ENCODE measurements around the gene PLAC9. TPM values are rescaled to one million over a fixed set of nuclear protein-coding genes. Genes with fewer than 3 reads are reported as not detected.
"Not testable (repeated sequence)": the region's sequence is repeated elsewhere in the genome, so short reads cannot be mapped to it uniquely, and the experiment has no call there.

Gene PLAC9
- total RNA-seq, 2 experiments from 2014 or later, result not detected

GRCh38 chr10:80122110-80122710 lies 10.3 kb upstream of the PLAC9 start:
- no peak overlapping the region for H3K4me3 Mint-ChIP-seq
- H3K27ac Mint-ChIP-seq, result no peak overlapping the region
- CTCF ChIA-PET, result no interaction called here
- H3K4me1 Mint-ChIP-seq (ENCODE audit: low read depth), result no peaks in the 10 kb centered on the region
- no peak for DNase-seq
- H3K27me3 Mint-ChIP-seq (ENCODE audit: low read depth), result peaks cover 1% of the 10 kb centered on the region
- no peaks in the 10 kb centered on the region for H3K36me3 Mint-ChIP-seq (ENCODE audit: low read depth)
- intact Hi-C loops (cut with micrococcal nuclease), result no loop called here
- H3K9me3 Mint-ChIP-seq, result no peaks in the 10 kb centered on the region

- no peak for DNase-seq
- Mint-ChIP-seq H3K36me3 (ENCODE audit: low read depth) (no peaks in the 10 kb centered on the region), H3K9me3 (no peaks in the 10 kb centered on the region), H3K4me1 (ENCODE audit: low read depth) (no peaks in the 10 kb centered on the region), H3K27me3 (ENCODE audit: low read depth) (peaks cover 1% of the 10 kb centered on the region), H3K27ac (no peak overlapping the region), H3K4me3 (no peak overlapping the region)
- CTCF ChIA-PET, result no interaction called here
- intact Hi-C loops (cut with micrococcal nuclease), result no loop called here
These were observed 9.8 kb upstream of the PLAC9 start for GRCh38 chr10:80122746-80123145.

GRCh38 chr10:80126876-80127275 lies 5.7 kb upstream of the PLAC9 start:
- no peak overlapping the region for H3K4me3 Mint-ChIP-seq
- DNase-seq, result no peak
- no peaks in the 10 kb centered on the region for H3K36me3 Mint-ChIP-seq (ENCODE audit: low read depth)
- intact Hi-C loops (cut with micrococcal nuclease), result no loop called here
- H3K4me1 Mint-ChIP-seq (ENCODE audit: low read depth), result no peaks in the 10 kb centered on the region
- H3K9me3 Mint-ChIP-seq, result no peaks in the 10 kb centered on the region
- CTCF ChIA-PET, result no interaction called here
- no peak overlapping the region for H3K27ac Mint-ChIP-seq
- H3K27me3 Mint-ChIP-seq (ENCODE audit: low read depth), result peaks cover 16% of the 10 kb centered on the region

- Mint-ChIP-seq H3K4me3 (no peak overlapping the region), H3K27me3 (ENCODE audit: low read depth) (peaks cover 29% of the 10 kb centered on the region), H3K27ac (no peak overlapping the region), H3K36me3 (ENCODE audit: low read depth) (no peaks in the 10 kb centered on the region), H3K9me3 (no peaks in the 10 kb centered on the region), H3K4me1 (ENCODE audit: low read depth) (peaks cover 4% of the 10 kb centered on the region)
- CTCF ChIA-PET, result no interaction called here
- DNase-seq, result no peak
- intact Hi-C loops (cut with micrococcal nuclease), result no loop called here
These were observed 1.0 kb upstream of the PLAC9 start for GRCh38 chr10:80131499-80131901.

- intact Hi-C loops (cut with micrococcal nuclease), result no loop called here
- CTCF ChIA-PET, result interaction anchor here (0.9 to 1.3 kb wide), 2 partner anchors 11 to 89 kb away, joined by 3 to 5 read pairs; no protein-coding TSS in a partner anchor
- no peak for DNase-seq
- Mint-ChIP-seq H3K27me3 (ENCODE audit: low read depth) (peaks cover 32% of the 10 kb centered on the region), H3K9me3 (no peaks in the 10 kb centered on the region), H3K27ac (no peak overlapping the region), H3K36me3 (ENCODE audit: low read depth) (no peaks in the 10 kb centered on the region), H3K4me1 (ENCODE audit: low read depth) (peaks cover 4% of the 10 kb centered on the region), H3K4me3 (no peak overlapping the region)
These were observed 676 bp downstream of the PLAC9 start for GRCh38 chr10:80133206-80133605.

GRCh38 chr10:80133687-80134086 lies 1.2 kb downstream of the PLAC9 start:
- H3K9me3 Mint-ChIP-seq; intact Hi-C loops (cut with micrococcal nuclease); DNase-seq; H3K36me3 Mint-ChIP-seq (ENCODE audit: low read depth); H3K27ac Mint-ChIP-seq; H3K4me3 Mint-ChIP-seq; H3K4me1 Mint-ChIP-seq (ENCODE audit: low read depth): not testable (repeated sequence)
- CTCF ChIA-PET, result interaction anchor here (0.9 to 1.3 kb wide), 2 partner anchors 11 to 89 kb away, joined by 3 to 5 read pairs; no protein-coding TSS in a partner anchor
- peaks cover 30% of the 10 kb centered on the region for H3K27me3 Mint-ChIP-seq (ENCODE audit: low read depth)

GRCh38 chr10:80136134-80136571 lies 3.6 kb downstream of the PLAC9 start:
- H3K27me3 Mint-ChIP-seq (ENCODE audit: low read depth), result peaks cover 31% of the 10 kb centered on the region
- no peaks in the 10 kb centered on the region for H3K9me3 Mint-ChIP-seq
- no peak for DNase-seq
- intact Hi-C loops (cut with micrococcal nuclease), result no loop called here
- no peak overlapping the region for H3K27ac Mint-ChIP-seq
- H3K36me3 Mint-ChIP-seq (ENCODE audit: low read depth), result no peaks in the 10 kb centered on the region
- H3K4me3 Mint-ChIP-seq, result no peak overlapping the region
- CTCF ChIA-PET, result interaction anchor here (0.7 to 0.9 kb wide), 3 partner anchors 40 to 127 kb away, joined by 3 read pairs; no protein-coding TSS in a partner anchor
- peaks cover 4% of the 10 kb centered on the region for H3K4me1 Mint-ChIP-seq (ENCODE audit: low read depth)

- DNase-seq, result no peak
- H3K4me3 Mint-ChIP-seq, result no peak overlapping the region
- no peaks in the 10 kb centered on the region for H3K9me3 Mint-ChIP-seq
- no peak overlapping the region for H3K27ac Mint-ChIP-seq
- H3K27me3 Mint-ChIP-seq (ENCODE audit: low read depth), result peaks cover 21% of the 10 kb centered on the region
- H3K36me3 Mint-ChIP-seq (ENCODE audit: low read depth), result no peaks in the 10 kb centered on the region
- intact Hi-C loops (cut with micrococcal nuclease), result no loop called here
- CTCF ChIA-PET, result interaction anchor here (0.9 to 1.1 kb wide), 3 partner anchors 85 to 126 kb away, joined by 3 to 4 read pairs (median 3); no protein-coding TSS in a partner anchor
- H3K4me1 Mint-ChIP-seq (ENCODE audit: low read depth), result peaks cover 4% of the 10 kb centered on the region
These were observed 4.7 kb downstream of the PLAC9 start for GRCh38 chr10:80137031-80137862.

- no peak for DNase-seq
- peaks cover 18% of the 10 kb centered on the region for H3K27me3 Mint-ChIP-seq (ENCODE audit: low read depth)
- H3K9me3 Mint-ChIP-seq, result no peaks in the 10 kb centered on the region
- CTCF ChIA-PET, result interaction anchor here (0.7 to 1.1 kb wide), 3 partner anchors 50 to 123 kb away, joined by 3 to 5 read pairs (median 4); no protein-coding TSS in a partner anchor
- intact Hi-C loops (cut with micrococcal nuclease), result no loop called here
- H3K36me3 Mint-ChIP-seq (ENCODE audit: low read depth), result no peaks in the 10 kb centered on the region
- H3K4me1 Mint-ChIP-seq (ENCODE audit: low read depth), result peaks cover 1% of the 10 kb centered on the region
- no peak overlapping the region for H3K27ac Mint-ChIP-seq
- no peak overlapping the region for H3K4me3 Mint-ChIP-seq
These were observed 5.4 kb downstream of the PLAC9 start for GRCh38 chr10:80137920-80138319.

- CTCF ChIA-PET, result interaction anchor here (1.1 to 1.5 kb wide), 2 partner anchors 21 to 122 kb away, joined by 3 to 5 read pairs; no protein-coding TSS in a partner anchor
- Mint-ChIP-seq H3K36me3 (ENCODE audit: low read depth) (no peaks in the 10 kb centered on the region), H3K4me3 (no peak overlapping the region), H3K9me3 (no peaks in the 10 kb centered on the region), H3K4me1 (ENCODE audit: low read depth) (peaks cover 6% of the 10 kb centered on the region), H3K27me3 (ENCODE audit: low read depth) (peaks cover 10% of the 10 kb centered on the region), H3K27ac (no peak overlapping the region)
- no peak for DNase-seq
- intact Hi-C loops (cut with micrococcal nuclease), result no loop called here
These were observed 6.7 kb downstream of the PLAC9 start for GRCh38 chr10:80139265-80139664.

- H3K9me3 Mint-ChIP-seq, result no peaks in the 10 kb centered on the region
- DNase-seq, result no peak
- H3K27me3 Mint-ChIP-seq (ENCODE audit: low read depth), result peaks cover 10% of the 10 kb centered on the region
- no peak overlapping the region for H3K4me3 Mint-ChIP-seq
- no peaks in the 10 kb centered on the region for H3K36me3 Mint-ChIP-seq (ENCODE audit: low read depth)
- H3K4me1 Mint-ChIP-seq (ENCODE audit: low read depth), result peaks cover 15% of the 10 kb centered on the region
- CTCF ChIA-PET, result interaction anchor here (1.0 to 5.1 kb wide), 3 partner anchors 10 to 93 kb away, joined by 3 to 117 read pairs (median 3); no protein-coding TSS in a partner anchor
- no peak overlapping the region for H3K27ac Mint-ChIP-seq
- intact Hi-C loops (cut with micrococcal nuclease), result loop anchor here (5.0 to 10.0 kb wide), 2 partner anchors 645 to 768 kb away; no protein-coding TSS in a partner anchor
These were observed 7.7 kb downstream of the PLAC9 start for GRCh38 chr10:80140251-80140650.

GRCh38 chr10:80141696-80142460 lies 9.3 kb downstream of the PLAC9 start:
- no peak overlapping the region for H3K4me3 Mint-ChIP-seq
- intact Hi-C loops (cut with micrococcal nuclease), result loop anchor here (5.0 to 10.0 kb wide), 2 partner anchors 647 to 770 kb away; no protein-coding TSS in a partner anchor
- H3K9me3 Mint-ChIP-seq, result no peaks in the 10 kb centered on the region
- peaks cover 15% of the 10 kb centered on the region for H3K4me1 Mint-ChIP-seq (ENCODE audit: low read depth)
- no peaks in the 10 kb centered on the region for H3K36me3 Mint-ChIP-seq (ENCODE audit: low read depth)
- H3K27me3 Mint-ChIP-seq (ENCODE audit: low read depth), result peaks cover 10% of the 10 kb centered on the region
- DNase-seq, result no peak
- no peak overlapping the region for H3K27ac Mint-ChIP-seq
- CTCF ChIA-PET, result interaction anchor here (1.0 to 5.1 kb wide), 4 partner anchors 18 to 860 kb away, joined by 4 to 117 read pairs (median 6); no protein-coding TSS in a partner anchor
